Activated naive CD4-positive, alpha-beta T cell treated with anti-CD3 and anti-CD28 coated beads, Interleukin-2, amount 50 U/mL, for 72 hours (primary cell): ENCODE results near the gene RBM23. TPM values are rescaled to one million over a fixed set of nuclear protein-coding genes. Genes with fewer than 3 reads are reported as not detected.
"Not testable (repeated sequence)": the region's sequence is repeated elsewhere in the genome, so short reads cannot be mapped to it uniquely, and the experiment has no call there.

Source experiments
- ATAC-seq, 2 donors: fragments of 150-1000 bp; cut with Tn5 transposase; 2 replicates each; pipeline ENCODE4 v1.10.0; 2021; ENCODE audit warnings: mild to moderate bottlenecking in 2 of 2, moderate library complexity in 2 of 2
- DNase-seq, 2 donors: peaks; one replicate each; pipeline ENCODE4 v3.0.0; 2021 to 2022; ENCODE audit warnings: low spot score in 2 of 2
- H3K27ac Mint-ChIP-seq, 2 donors: one replicate each; pipeline ENCODE4 v1.8.0; 2022; ENCODE audit warnings: mild to moderate bottlenecking in 2 of 2, mixed read lengths in 2 of 2
- H3K36me3 Mint-ChIP-seq, 2 donors: one replicate each; pipeline ENCODE4 v1.8.0; 2022; ENCODE audit warnings: mixed read lengths in 2 of 2
- H3K9me3 Mint-ChIP-seq, 2 donors: one replicate each; pipeline ENCODE4 v1.8.0; 2022; ENCODE audit warnings: mixed read lengths in 2 of 2
- total RNA-seq, 2 donors: library from RNA; stranded (reverse); gene quantifications; one replicate each; pipeline ENCODE4 v1.2.3, GENCODE V29; 2022

Gene RBM23
- total RNA-seq, 2 donors from 2014 or later: 63.5 to 97.7 TPM

- Mint-ChIP-seq H3K9me3 (no peaks in the 10 kb centered on the region), H3K27ac (peak overlapping the region in 1 of 2 donors; percentile 56), H3K36me3 (peaks cover 27 to 30% of the 10 kb centered on the region in 2 donors)
- DNase-seq: no peak
- no peak for ATAC-seq
Measured at GRCh38 chr14:22926316-22926715, 7.4 kb upstream of the RBM23 start.

GRCh38 chr14:22925513-22925912 lies 6.6 kb upstream of the RBM23 start:
- Mint-ChIP-seq H3K27ac (peak overlapping the region in 1 of 2 donors; percentile 31), H3K9me3 (no peaks in the 10 kb centered on the region), H3K36me3 (peaks cover 27 to 35% of the 10 kb centered on the region in 2 donors)
- DNase-seq (no peak), ATAC-seq (no peak)

- no peaks in the 10 kb centered on the region for H3K9me3 Mint-ChIP-seq
- H3K27ac Mint-ChIP-seq: peak overlapping the region in 1 of 2 donors; percentile 44
- peaks cover 30 to 39% of the 10 kb centered on the region in 2 donors for H3K36me3 Mint-ChIP-seq
- ATAC-seq (no peak), DNase-seq (no peak)
Measured at GRCh38 chr14:22923746-22924145, 4.8 kb upstream of the RBM23 start.

GRCh38 chr14:22922294-22922693 lies 3.3 kb upstream of the RBM23 start:
- peak overlapping the region in 1 of 2 donors; percentile 48 for H3K27ac Mint-ChIP-seq
- no peak for ATAC-seq
- no peak for DNase-seq
- peaks cover 40 to 41% of the 10 kb centered on the region in 2 donors for H3K36me3 Mint-ChIP-seq
- no peaks in the 10 kb centered on the region for H3K9me3 Mint-ChIP-seq

DNA sequence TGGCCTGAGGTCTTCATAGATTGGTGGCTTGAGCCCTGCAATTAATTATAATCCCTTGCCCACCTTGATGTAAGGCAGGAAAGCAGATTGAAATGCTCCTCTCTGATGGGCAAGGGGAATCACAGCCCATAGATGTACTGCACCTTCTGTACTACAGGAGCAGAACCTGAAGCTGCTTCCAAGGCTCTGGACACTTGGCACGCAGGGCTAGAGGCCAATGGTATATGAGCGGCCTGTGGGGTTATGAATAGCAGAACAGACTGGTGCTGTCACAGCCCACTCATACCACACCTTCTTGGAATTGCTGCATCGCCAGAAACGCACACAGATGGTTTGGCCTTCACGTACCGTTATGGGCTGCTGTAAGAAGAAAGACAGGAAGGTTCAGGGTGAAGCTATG lies 1.7 kb upstream of the RBM23 start:
- ATAC-seq: no peak
- H3K27ac Mint-ChIP-seq: peak overlapping the region in 1 of 2 donors; percentile 99
- H3K9me3 Mint-ChIP-seq: no peaks in the 10 kb centered on the region
- DNase-seq: no peak
- H3K36me3 Mint-ChIP-seq: peaks cover 30 to 32% of the 10 kb centered on the region in 2 donors

- Mint-ChIP-seq H3K27ac (peak overlapping the region; percentile 99 to 100), H3K9me3 (no peaks in the 10 kb centered on the region), H3K36me3 (peaks cover 32 to 39% of the 10 kb centered on the region in 2 donors)
- DNase-seq (no peak), ATAC-seq (no peak)
Measured at GRCh38 chr14:22919601-22919921, 612 bp upstream of the RBM23 start.

- no peaks in the 10 kb centered on the region for H3K9me3 Mint-ChIP-seq
- peaks cover 18 to 47% of the 10 kb centered on the region in 2 donors for H3K36me3 Mint-ChIP-seq
- no peak for ATAC-seq
- DNase-seq: no peak
- peak overlapping the region in 1 of 2 donors; percentile 89 for H3K27ac Mint-ChIP-seq
Measured at GRCh38 chr14:22915886-22916521, 2.9 kb downstream of the RBM23 start.

- DNase-seq, H3K27ac Mint-ChIP-seq, ATAC-seq, H3K9me3 Mint-ChIP-seq: not testable (repeated sequence)
- peaks cover 16 to 47% of the 10 kb centered on the region in 2 donors for H3K36me3 Mint-ChIP-seq
Measured at GRCh38 chr14:22914836-22915235, 4.1 kb downstream of the RBM23 start.

GRCh38 chr14:22910916-22911315 lies 8.0 kb downstream of the RBM23 start:
- H3K9me3 Mint-ChIP-seq: no peaks in the 10 kb centered on the region
- H3K36me3 Mint-ChIP-seq: peaks cover 15 to 44% of the 10 kb centered on the region in 2 donors
- no peak for DNase-seq
- peak; percentile 48 to 54 for ATAC-seq
- peak overlapping the region in 1 of 2 donors; percentile 9 for H3K27ac Mint-ChIP-seq

DNA sequence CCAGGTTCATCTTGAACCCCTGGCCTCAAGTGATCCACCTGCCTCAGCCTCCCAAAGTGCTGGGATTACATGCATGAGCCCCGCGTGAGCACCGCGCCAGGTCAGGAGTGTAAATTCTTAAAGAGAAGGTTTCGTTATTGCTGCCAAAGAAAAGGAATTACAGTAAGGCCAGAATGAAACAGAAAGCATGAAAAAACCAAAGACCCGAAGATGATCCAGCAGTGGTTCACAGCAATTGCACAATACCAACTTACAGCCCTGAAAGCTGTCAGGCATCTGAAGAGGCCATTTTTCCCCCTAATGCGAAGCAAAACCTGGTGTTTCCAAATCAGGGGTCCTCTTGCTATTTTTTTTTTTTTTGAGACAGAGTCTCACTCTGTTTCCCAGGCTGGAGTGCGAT lies 10.3 kb downstream of the RBM23 start:
- H3K36me3 Mint-ChIP-seq: peaks cover 31 to 45% of the 10 kb centered on the region in 2 donors
- ATAC-seq (no peak), DNase-seq (no peak)
- H3K27ac Mint-ChIP-seq: no peak overlapping the region
- no peaks in the 10 kb centered on the region for H3K9me3 Mint-ChIP-seq

- Mint-ChIP-seq H3K9me3 (no peaks in the 10 kb centered on the region), H3K36me3 (peaks cover 31 to 40% of the 10 kb centered on the region in 2 donors), H3K27ac (no peak overlapping the region)
- ATAC-seq (no peak), DNase-seq (no peak)
Measured at GRCh38 chr14:22907429-22907828, 11.5 kb downstream of the RBM23 start.

DNA sequence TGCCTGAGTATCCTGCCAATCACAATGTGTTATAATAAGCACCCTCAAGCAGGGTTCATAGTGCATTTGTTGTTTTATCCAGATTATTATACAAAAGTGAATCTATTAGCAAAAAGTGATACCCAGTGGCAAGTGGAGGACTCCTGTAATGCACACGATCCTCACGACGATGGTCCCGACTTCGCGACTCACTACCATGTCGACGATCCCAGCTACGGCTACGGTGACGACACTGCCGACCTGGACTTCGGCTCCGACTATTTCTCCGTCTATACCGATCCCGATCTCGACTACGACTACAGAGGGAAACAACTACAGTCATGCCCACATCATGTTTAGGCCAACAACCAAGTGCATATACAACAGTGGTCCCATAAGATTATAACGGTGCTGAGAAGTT lies 12.9 kb downstream of the RBM23 start:
- H3K36me3 Mint-ChIP-seq: peaks cover 31 to 35% of the 10 kb centered on the region in 2 donors
- no peaks in the 10 kb centered on the region for H3K9me3 Mint-ChIP-seq
- DNase-seq: no peak

DNA sequence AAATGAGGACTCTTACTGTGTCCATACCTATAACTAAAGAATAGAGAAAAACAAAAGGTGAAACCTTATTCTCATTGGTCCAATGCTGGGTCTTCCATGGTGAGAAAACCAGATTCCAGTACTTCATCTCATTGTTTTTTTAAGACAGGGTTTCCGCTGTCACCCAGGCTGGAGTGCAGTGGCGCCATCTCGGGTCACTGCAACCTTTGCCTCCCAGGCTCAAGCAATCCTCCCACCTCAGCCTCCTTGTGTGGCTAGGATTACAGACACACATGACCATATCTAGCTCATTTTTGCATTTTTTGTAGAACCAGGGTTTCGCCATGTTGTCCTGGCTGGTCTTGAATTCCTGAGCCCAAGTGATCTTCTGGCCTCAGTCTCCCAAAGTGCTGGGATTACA lies 13.3 kb downstream of the RBM23 start:
- Mint-ChIP-seq H3K27ac (peak overlapping the region in 1 of 2 donors; percentile 5), H3K36me3 (peaks cover 31 to 37% of the 10 kb centered on the region in 2 donors), H3K9me3 (no peaks in the 10 kb centered on the region)
- ATAC-seq (no peak), DNase-seq (no peak)

More for the DNA sequence above, 12.9 kb downstream of the RBM23 start:
- no peak for ATAC-seq
- H3K27ac Mint-ChIP-seq: peak overlapping the region in 1 of 2 donors; percentile 5

GRCh38 chr14:22903742-22904087 lies 15.2 kb downstream of the RBM23 start:
- Mint-ChIP-seq H3K36me3 (peaks cover 24 to 28% of the 10 kb centered on the region in 2 donors), H3K9me3 (no peaks in the 10 kb centered on the region), H3K27ac (peak overlapping the region in 1 of 2 donors; percentile 33)
- ATAC-seq: no peak
- no peak for DNase-seq

GRCh38 chr14:22901799-22902198 lies 17.1 kb downstream of the RBM23 start:
- ATAC-seq (no peak), DNase-seq (no peak)
- H3K27ac Mint-ChIP-seq: peak overlapping the region; percentile 38 to 73
- peaks cover 24 to 28% of the 10 kb centered on the region in 2 donors for H3K36me3 Mint-ChIP-seq
- H3K9me3 Mint-ChIP-seq: no peaks in the 10 kb centered on the region

DNA sequence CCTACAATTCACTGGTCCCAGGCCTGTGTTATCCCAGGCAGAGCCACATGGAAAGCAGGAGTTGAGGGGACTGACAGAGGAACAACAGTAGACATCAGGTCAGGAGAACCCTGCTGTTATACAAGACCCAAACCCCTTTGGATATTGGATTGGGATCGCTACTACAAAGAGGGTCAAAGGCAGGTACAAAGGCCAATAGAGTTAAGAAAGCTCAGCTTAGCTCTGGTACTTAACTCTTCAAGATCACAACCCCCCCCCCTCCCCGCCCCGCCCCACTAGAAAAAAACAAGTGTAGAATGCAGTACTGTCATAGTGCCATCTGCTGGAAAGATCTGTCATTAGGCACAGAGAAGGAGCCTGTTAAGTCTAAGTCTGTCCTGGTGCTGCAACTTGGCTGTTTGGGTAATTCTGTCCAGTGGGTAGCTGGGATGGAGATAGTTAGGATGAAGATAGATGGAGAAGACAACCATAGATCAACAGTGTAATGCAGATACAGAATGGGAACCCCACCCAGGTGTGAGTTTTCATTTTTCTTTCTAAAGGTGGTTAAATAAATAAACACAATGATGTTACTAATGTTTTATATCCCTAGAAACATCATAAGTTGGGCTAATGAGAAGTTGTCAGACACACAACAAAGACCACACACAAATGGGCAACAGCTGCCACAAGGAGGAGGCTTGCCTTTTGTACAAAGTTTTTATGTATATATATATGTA lies 18.7 kb downstream of the RBM23 start:
- peaks cover 9 to 20% of the 10 kb centered on the region in 2 donors for H3K36me3 Mint-ChIP-seq
- ATAC-seq (peak; percentile 38 to 70), DNase-seq (peak in 1 of 2 donors; percentile 48)
- H3K9me3 Mint-ChIP-seq: no peaks in the 10 kb centered on the region
- peak overlapping the region; percentile 5 to 28 for H3K27ac Mint-ChIP-seq

DNA sequence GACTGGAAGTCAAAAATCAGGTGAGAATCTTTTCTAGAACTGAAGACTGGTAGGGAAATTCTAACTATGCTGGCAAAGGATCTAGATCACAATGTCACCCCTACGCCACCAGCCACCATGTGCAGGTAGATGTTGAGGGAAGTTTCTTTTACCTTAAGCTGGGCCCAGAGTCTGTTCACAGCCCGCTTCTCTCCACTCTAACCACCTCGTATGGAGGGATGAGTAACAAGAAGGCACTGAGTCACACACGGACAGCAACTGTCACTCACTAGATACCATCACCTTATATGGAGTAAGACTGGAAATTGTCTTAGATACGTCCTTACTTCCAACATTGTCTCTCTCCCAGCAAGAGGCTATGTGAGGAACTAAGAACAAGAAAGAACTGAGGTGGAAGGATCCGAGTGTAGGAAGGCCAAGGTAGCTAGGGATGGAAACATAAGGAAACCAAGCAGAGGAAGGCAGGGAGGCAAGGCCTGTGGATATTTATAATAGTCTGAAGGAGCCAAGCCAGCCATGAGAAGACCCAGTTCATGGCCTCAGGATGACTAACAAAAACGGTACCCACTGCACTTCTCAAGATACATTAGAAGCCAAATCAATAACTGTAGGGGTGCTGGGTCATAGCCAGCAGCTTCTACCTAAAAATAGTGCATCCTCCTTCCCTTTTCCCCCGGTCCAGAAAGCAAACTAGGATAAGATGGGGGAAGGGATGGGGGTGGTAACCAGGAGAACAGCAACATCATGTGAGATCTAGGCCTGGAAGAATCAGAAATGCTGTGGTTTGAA lies 20.5 kb downstream of the RBM23 start:
- ATAC-seq: peak; percentile 89 to 98
- Mint-ChIP-seq H3K27ac (peak overlapping the region; percentile 22 to 91), H3K36me3 (peaks cover 0 to 10% of the 10 kb centered on the region in 2 donors), H3K9me3 (no peaks in the 10 kb centered on the region)
- no peak for DNase-seq
